Cardiac muscle cell (in vitro differentiated cells and primary cell): ENCODE data around the gene RPS6KB2. TPM values are rescaled to one million over a fixed set of nuclear protein-coding genes. Genes with fewer than 3 reads are reported as not detected.
"Not testable (repeated sequence)": the region's sequence is repeated elsewhere in the genome, so short reads cannot be mapped to it uniquely, and the experiment has no call there.

Source experiments
- DNase-seq, 2 donors: peaks; one replicate each; pipeline versions ENCODE4 v3.0.0 to v3.0.0-alpha.2; 2010 to 2017; ENCODE audit warnings: low read depth in 1 of 2, low spot score in 1 of 2
- H3K27ac ChIP-seq: fragments of 200-600 bp; sonication (generic); 2 replicates; pipeline ENCODE4 v1.5.1; 2016
- H3K27me3 ChIP-seq: fragments of 200-600 bp; sonication (generic); 2 replicates; pipeline ENCODE4 v1.6.0; 2016; ENCODE audit warnings: control low read depth
- H3K36me3 ChIP-seq: fragments of 200-600 bp; sonication (generic); 2 replicates; pipeline ENCODE4 v1.5.1; 2016; ENCODE audit warnings: control low read depth
- H3K4me1 ChIP-seq: fragments of 200-600 bp; sonication (generic); 2 replicates; pipeline ENCODE4 v1.8.1; 2017; ENCODE audit warnings: low read depth, mild to moderate bottlenecking, mixed run types
- H3K4me3 ChIP-seq: fragments of 200-600 bp; sonication (generic); 2 replicates; pipeline ENCODE4 v1.5.1; 2016; ENCODE audit warnings: mild to moderate bottlenecking
- H3K9me3 ChIP-seq: fragments of 200-600 bp; sonication (generic); 2 replicates; pipeline ENCODE4 v1.5.1; 2017; ENCODE audit warnings: low read depth, mild to moderate bottlenecking, control low read depth
- polyA plus RNA-seq: library from polyadenylated mRNA; unstranded; fragments of >200 nt; fragmentation: Nextera tagmentation; extraction: Ambion mirVana; gene quantifications from 2 replicates; pipeline ENCODE4 v1.2.1, GENCODE V29; 2016
- total RNA-seq: library from RNA; depleted of rRNA; stranded (reverse); fragments of >200 nt; gene quantifications from 2 replicates; pipeline ENCODE4 v1.2.3, GENCODE V29; 2016
- TF ChIP-seq, protein P1 (sequence below): IDR thresholded peaks from 2 replicates; pipeline ENCODE4 v1.5.1; 2012; ENCODE audit warnings: low read depth, mild to moderate bottlenecking, low read length

Gene RPS6KB2
- total and polyA plus RNA-seq, 2 experiments from 2014 or later: 92.5 to 97.0 TPM

DNA sequence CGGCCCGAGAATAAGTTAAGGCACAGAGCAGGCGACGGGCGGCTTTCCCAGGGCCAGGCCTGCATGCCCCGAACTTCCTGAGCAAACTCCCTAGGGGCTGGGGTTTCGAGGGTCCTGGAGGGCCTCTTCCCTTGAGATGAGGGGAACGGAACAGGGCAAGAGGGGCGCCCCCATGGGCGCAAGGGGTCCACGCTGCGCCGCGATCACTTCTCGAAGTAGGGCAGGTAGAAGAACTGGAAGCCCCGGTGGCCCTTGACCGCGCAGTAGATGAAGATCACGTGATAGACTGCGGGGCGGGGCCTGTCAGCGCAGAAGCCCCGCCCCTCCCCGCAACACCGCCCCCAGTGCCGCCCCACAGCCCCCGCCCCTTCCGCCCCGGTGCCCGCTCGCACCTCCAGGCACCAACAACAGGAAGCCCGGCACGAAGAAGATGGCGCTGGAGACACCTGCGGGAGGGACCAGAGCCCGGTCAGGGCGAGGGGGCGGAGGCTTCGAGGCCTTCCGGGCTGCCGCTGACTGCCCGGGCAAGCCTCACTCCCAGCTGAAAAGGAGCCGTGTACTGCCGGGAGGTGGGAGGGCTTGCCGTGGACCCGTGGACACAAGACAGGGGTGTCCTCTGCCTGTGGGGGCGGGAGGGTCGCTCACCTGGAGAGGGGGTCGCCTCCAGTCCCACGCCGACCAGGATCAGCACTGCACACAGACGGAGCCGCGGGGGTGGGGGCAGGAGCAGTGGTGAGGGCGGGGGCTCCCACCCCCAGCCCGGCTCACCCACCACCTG lies 36.3 kb downstream of the RPS6KB2 start:
- Histone ChIP-seq H3K4me1 (peaks cover 4% of the 10 kb centered on the region), H3K27ac (peak overlapping the region; percentile 83)

GRCh38 chr11:67465189-67465510 lies 36.9 kb downstream of the RPS6KB2 start:
- H3K27me3 ChIP-seq: no peaks in the 10 kb centered on the region
- H3K9me3 ChIP-seq: no peaks in the 10 kb centered on the region
- no peaks in the 10 kb centered on the region for H3K36me3 ChIP-seq
- H3K4me1 ChIP-seq: peaks cover 4% of the 10 kb centered on the region
- H3K4me3 ChIP-seq: peak overlapping the region; percentile 54
- DNase-seq: no peak
- H3K27ac ChIP-seq: peak overlapping the region; percentile 83
- TF ChIP-seq, protein P1, sequence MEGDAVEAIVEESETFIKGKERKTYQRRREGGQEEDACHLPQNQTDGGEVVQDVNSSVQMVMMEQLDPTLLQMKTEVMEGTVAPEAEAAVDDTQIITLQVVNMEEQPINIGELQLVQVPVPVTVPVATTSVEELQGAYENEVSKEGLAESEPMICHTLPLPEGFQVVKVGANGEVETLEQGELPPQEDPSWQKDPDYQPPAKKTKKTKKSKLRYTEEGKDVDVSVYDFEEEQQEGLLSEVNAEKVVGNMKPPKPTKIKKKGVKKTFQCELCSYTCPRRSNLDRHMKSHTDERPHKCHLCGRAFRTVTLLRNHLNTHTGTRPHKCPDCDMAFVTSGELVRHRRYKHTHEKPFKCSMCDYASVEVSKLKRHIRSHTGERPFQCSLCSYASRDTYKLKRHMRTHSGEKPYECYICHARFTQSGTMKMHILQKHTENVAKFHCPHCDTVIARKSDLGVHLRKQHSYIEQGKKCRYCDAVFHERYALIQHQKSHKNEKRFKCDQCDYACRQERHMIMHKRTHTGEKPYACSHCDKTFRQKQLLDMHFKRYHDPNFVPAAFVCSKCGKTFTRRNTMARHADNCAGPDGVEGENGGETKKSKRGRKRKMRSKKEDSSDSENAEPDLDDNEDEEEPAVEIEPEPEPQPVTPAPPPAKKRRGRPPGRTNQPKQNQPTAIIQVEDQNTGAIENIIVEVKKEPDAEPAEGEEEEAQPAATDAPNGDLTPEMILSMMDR: no peak

More for the DNA sequence above, 36.3 kb downstream of the RPS6KB2 start:
- peak overlapping the region; percentile 54 for H3K4me3 ChIP-seq
- no peaks in the 10 kb centered on the region for H3K9me3 ChIP-seq
- H3K36me3 ChIP-seq: no peaks in the 10 kb centered on the region
- peak; percentile 75 to 90 for DNase-seq
- no peaks in the 10 kb centered on the region for H3K27me3 ChIP-seq
- TF ChIP-seq, protein P1: no peak

DNA sequence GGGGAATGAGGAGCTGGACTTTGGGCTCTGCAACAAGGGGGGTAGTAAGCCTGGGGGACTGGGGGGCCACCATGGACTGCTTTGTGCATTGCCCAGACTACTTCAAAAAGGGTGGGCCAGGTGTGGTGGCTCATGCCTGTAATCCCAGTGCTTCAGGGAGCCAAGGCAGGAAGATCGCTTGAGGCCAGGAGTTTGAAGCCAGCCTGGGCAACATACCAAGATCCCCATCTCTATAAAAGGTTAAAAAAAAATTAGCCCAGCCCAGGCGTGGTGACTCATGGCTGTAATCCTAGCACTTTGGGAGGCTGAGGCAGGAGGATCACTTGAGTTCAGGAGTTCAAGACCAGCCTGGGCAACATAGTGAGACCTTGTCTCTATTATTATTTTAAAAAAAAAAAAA lies 37.2 kb downstream of the RPS6KB2 start:
- H3K36me3 ChIP-seq, H3K4me1 ChIP-seq, H3K27me3 ChIP-seq, H3K9me3 ChIP-seq: not testable (repeated sequence)
- DNase-seq: peak in 1 of 2 donors; percentile 35
- Histone ChIP-seq H3K27ac (peak overlapping the region; percentile 83), H3K4me3 (peak overlapping the region; percentile 54)

- TF ChIP-seq, protein P1: no peak
Measured at GRCh38 chr11:67466367-67466766, 38.1 kb downstream of the RPS6KB2 start.

DNA sequence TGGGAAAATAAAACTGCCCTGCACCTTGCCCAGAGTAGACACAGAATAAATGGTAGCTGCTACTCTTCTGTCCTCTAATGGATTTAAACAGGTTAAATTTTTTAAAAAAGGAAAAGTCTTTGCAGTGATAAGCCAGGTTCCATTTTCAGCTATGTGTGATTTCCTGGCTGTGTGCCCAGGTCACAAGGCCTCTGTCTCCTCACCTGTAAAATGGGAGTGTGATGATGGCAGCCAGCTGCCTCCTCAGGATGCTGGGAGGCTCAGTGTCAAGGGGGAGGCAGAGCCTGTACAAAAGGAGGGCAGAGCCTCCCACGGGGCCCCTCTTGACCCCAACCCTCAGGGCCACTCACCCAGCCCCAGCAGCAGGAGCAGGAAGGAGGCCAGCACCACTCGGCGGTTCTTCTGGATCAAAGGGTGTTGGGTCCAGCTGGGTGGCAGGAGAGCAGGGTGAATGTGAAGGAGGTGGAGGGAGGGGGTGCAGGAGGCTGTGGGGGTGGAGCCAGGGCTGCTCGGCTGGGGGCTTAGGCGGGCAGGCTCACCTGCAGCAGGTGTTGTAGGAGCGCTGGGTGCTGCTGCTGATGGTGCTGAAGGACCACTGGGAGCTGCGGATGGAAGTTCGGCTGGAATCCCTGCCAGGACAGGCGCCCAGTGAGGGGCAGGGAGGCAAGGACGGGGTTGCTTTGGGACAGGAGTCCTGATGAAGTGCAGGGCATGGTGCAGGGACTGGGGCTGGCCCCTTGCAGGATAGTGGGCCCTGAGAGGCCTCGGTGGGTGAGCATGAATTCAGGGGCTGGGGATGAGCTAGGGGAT lies 38.9 kb downstream of the RPS6KB2 start:
- no peak for DNase-seq
- H3K4me1 ChIP-seq: peaks cover 4% of the 10 kb centered on the region
- H3K9me3 ChIP-seq: no peaks in the 10 kb centered on the region
- TF ChIP-seq, protein P1: no peak
- H3K4me3 ChIP-seq: no peak overlapping the region
- H3K36me3 ChIP-seq: no peaks in the 10 kb centered on the region
- no peaks in the 10 kb centered on the region for H3K27me3 ChIP-seq
- H3K27ac ChIP-seq: no peak overlapping the region

More at GRCh38 chr11:67466367-67466766, 38.1 kb downstream of the RPS6KB2 start:
- DNase-seq: no peak
- no peak overlapping the region for H3K4me3 ChIP-seq
- no peaks in the 10 kb centered on the region for H3K36me3 ChIP-seq
- no peaks in the 10 kb centered on the region for H3K27me3 ChIP-seq
- H3K27ac ChIP-seq: peak overlapping the region; percentile 7
- no peaks in the 10 kb centered on the region for H3K9me3 ChIP-seq
- H3K4me1 ChIP-seq: peaks cover 4% of the 10 kb centered on the region

GRCh38 chr11:67468056-67468455 lies 39.8 kb downstream of the RPS6KB2 start:
- no peak for DNase-seq
- H3K27me3 ChIP-seq: no peaks in the 10 kb centered on the region
- H3K27ac ChIP-seq: peak overlapping the region; percentile 41
- TF ChIP-seq, protein P1: no peak
- no peaks in the 10 kb centered on the region for H3K36me3 ChIP-seq
- no peaks in the 10 kb centered on the region for H3K9me3 ChIP-seq
- peaks cover 4% of the 10 kb centered on the region for H3K4me1 ChIP-seq
- H3K4me3 ChIP-seq: peak overlapping the region; percentile 86
